ACHN (cell line): ENCODE results near the gene NKAIN4.
"Not testable (repeated sequence)": the region's sequence is repeated elsewhere in the genome, so short reads cannot be mapped to it uniquely, and the experiment has no call there.

Experiments
- DNase-seq: peaks from one replicate; pipeline ENCODE4 v3.0.0-alpha.2; 2015
- in situ Hi-C: cut with HindIII; loops from 2 replicates; pipeline ENCODE4 v1.10.0; 2017; ENCODE audit warnings: low sequenced_read_pairs, low pct_ligation_motif_present, low pct_unique_long_range_greater_than_20kb

Gene NKAIN4

DNA sequence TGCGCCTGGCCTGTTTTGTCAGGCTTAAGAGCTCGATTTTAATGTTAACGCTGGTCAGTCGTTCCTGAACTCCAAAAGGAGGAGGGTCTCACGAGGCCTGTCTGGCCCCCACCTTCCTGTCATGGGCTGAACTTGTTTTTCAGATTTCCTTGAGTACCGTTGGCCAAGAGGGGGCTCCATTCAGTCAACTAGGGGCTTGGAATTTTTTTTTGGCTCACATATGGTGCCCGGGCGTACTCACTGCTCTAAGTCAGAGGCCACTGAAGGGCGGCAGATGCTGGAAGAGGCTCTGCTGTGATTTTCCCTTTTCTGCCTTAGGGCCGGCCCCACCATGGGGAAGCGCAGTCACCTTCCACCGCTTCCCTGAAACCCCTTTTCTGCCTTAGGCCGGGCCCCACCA lies 25.5 kb downstream of the NKAIN4 start:
- DNase-seq, result no peak
- in situ Hi-C loops, result no loop called here

DNA sequence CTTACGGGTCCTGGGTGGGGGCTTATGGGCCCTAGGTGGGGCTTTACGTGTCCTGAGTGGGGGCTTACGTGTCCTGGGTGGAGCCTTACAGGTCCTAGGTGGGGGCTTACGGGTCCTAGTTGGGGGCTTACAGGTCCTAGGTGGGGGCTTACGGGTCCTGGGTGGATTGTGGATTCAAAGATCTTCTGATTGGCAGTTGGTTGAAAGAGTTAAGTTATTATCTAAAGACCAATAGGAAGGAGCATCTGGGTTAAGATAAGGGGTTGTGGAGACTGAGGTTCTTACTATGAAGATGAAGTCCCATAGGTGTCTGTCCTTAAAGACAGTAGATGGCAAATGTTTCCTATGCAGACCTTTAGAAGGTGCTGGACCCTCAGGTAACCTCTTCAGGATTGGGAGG lies 27.0 kb downstream of the NKAIN4 start:
- in situ Hi-C loops, result no loop called here
- DNase-seq, result no peak

DNA sequence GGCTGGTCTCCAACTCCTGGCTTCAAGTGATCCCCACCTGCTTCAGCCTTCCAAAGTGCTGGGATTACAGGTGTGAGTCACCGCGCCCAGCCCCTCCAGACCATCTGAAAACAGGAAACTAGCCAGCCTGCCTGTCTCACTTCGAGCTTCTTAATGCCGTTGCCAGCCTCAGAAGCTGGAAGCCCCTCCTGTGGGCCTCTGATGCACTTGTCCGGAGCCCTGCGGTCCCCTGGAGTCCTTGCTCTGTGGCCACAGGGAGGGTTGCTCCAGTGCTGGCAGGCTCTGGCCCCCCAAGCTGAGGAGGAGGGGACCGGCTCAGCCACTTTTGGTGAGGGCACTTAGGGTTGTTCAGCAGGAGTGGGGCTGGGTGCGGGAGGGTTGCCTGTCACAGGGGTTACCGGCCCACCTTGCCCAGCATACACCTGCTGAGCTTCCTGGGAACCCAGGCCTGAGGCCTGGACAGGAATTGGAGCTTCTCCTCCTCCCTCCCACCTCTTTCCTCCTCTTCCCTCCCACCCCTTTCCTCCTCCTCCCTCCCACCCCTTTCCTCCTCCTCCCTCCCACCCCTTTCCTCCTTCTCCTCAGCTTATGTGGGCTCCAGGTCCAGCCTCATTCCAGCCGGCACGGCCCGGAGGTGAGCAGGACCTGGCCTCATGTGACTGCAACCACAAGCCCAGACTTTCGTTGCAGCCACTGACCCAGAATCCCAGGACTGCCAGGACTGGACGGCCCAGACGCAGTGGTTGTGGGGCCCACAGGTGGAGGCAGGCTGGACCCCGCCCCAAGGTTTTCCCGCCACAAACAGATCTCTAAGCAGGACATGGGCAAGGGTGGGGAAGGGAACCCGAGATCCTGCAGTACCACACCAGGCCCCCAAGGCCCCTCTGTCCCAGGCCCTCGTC lies 28.0 kb downstream of the NKAIN4 start:
- in situ Hi-C loops, result no loop called here
- no peak for DNase-seq

DNA sequence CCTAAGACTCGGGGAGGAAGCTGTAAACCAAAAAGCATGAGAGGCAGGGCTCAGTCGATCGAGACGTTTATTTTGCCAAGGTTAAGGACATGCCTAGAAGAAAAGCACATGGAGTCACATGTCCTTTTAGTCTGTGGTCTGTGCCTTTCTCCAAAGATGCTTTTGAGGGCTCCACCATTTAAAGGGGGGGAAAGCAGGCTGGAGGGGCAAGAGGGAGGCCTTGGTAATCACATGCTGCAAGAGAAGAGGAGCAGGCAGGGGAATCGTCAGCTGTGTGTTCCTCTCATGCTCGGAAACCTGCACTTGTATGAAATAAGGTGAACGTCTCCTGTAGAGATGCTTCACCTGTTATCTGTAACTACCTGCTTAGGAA lies 29.2 kb downstream of the NKAIN4 start:
- in situ Hi-C loops, result no loop called here

DNA sequence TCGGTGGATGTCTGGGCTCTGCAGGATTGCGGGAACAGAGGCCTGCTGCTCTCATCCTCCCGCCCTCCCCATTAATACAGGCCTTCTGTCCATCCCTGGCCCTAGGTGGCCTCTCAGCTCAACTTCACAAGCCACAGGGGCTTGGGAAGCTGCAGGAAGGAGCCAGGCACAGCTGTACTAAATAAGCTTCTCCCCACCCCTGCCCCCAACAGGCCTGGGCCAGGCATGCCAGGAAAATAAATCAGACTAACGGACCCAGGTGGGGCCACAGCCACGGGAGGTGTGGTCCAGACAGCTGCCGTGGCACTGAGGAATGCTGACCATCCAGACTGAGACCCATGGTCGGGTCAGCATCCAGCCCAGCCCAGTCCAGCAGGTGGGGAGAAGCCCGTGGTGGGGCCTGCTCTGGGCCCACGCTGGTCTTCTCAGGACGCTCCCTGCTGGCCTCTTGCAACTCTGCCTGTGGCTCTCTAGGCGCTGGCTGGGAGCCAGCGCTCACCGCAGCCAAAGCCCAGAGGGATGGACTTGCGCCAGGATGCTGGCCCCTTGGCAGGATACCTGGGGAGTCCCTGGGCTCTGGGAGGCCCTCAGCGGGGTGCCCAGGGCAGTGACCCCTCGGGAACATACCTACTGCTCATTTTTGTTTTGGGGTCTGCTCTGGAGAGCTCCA lies 29.7 kb downstream of the NKAIN4 start:
- DNase-seq, result peak; percentile 82

More for the DNA sequence above, 29.2 kb downstream of the NKAIN4 start:
- no peak for DNase-seq

DNA sequence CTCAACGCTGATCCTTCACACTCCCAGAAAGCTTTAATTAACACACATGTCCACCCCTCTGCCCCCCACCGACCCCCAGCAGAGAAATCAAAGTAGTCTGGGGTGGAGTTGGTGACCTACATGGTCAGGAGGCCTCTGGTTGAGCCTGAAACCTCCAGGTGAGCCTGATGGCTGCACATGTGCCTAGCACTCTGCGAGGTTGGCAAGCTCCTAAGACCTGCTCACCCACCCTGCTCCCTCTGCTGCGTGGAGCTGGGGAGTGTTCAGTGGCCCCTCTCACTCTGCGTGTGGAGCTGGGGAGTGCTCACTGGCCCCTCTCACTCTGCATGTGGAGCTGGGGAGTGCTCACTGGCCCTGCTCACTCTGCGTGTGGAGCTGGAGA lies 30.4 kb downstream of the NKAIN4 start:
- no peak for DNase-seq
- in situ Hi-C loops, result loop anchor here (5.0 kb wide), 1 partner anchor 53 kb away; no protein-coding TSS in a partner anchor

More for the DNA sequence above, 29.7 kb downstream of the NKAIN4 start:
- in situ Hi-C loops, result loop anchor here (5.0 kb wide), 1 partner anchor 53 kb away; no protein-coding TSS in a partner anchor

DNA sequence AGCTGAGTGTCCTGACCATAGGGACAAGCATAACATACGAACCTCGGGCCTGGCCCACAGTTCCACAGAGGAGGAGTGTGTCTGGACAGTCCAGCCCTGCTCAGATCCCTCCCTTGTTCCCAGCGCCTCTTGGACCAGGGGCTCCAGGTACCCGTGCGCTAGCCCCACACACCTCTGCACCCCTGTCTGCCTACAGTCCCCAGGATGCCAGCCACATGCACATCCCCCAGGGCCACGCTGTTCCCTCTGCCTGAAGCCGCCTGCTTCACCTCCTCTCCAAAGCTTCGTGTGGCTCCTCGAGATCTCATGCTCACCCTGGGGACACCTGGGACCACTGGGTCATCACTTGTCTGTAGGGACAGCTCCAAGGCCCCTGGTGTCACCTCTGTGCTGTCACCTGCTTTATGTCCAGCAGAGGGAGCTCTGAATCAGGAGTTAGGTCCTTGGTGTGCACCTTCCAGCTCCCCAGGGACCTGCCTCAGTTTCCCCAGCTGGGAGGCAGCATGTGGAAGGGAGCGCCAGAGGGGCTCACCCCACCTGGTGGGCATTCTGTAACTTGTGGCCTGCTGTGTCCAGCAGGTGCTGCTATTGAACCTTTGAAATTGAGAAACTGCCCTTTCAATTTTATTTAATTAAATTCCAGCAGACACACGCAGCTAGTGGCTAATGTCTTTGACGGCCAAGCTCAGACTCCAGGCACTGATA lies 31.0 kb downstream of the NKAIN4 start:
- in situ Hi-C loops, result loop anchor here (5.0 kb wide), 1 partner anchor 54 kb away; no protein-coding TSS in a partner anchor
- peak; percentile 51 for DNase-seq

DNA sequence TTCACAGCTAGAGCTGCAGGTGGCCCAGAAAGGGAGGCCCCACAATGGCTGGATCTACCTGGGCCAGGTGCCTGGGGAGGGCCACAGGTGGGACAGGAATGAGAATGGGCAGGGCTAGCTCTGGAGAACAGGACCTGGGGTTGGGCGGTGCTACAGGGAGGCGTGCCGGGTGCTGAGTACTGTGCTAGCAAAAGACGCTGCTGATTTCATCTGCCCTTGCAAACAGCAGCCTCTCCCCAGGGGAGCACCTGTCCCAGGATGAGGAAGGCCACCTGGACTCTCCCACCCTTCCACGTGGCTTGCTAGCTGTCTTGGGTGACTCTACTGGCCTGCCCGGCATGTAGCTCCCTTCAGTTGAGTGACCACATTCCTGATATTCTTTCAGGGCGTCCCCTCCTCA lies 31.7 kb downstream of the NKAIN4 start:
- DNase-seq, result no peak

DNA sequence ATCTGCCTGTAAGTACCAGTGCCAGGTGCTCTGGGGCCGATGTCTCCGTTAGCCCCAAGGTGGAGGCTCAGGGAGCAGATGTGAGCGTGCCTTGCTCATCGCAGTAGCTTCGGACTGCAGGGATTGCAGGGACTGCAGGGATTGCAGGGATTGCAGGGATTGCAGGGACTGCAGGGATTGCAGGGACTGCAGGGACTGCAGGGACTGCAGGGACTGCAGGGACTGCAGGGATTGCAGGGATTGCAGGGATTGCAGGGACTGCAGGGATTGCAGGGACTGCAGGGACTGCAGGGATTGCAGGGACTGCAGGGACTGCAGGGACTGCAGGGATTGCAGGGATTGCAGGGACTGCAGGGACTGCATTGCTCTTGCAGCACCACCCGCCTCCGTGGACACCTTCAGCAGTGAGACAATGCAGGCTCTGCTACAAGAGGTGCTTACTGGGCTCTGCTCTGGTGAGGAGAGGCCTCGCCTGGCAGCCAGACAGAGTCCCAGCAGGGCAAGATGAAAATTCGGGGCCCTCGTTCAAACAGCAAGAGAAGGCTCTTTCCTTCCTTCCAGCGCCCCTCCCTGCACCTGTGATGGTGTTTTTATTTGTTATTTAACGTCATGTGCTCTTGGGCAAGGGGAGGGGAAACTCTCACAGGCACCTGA lies 32.7 kb downstream of the NKAIN4 start:
- in situ Hi-C loops, result loop anchor here (5.0 kb wide), 1 partner anchor 56 kb away; no protein-coding TSS in a partner anchor
- DNase-seq, result not testable (repeated sequence)

More for the DNA sequence above, 31.7 kb downstream of the NKAIN4 start:
- in situ Hi-C loops, result loop anchor here (5.0 kb wide), 1 partner anchor 55 kb away; no protein-coding TSS in a partner anchor

DNA sequence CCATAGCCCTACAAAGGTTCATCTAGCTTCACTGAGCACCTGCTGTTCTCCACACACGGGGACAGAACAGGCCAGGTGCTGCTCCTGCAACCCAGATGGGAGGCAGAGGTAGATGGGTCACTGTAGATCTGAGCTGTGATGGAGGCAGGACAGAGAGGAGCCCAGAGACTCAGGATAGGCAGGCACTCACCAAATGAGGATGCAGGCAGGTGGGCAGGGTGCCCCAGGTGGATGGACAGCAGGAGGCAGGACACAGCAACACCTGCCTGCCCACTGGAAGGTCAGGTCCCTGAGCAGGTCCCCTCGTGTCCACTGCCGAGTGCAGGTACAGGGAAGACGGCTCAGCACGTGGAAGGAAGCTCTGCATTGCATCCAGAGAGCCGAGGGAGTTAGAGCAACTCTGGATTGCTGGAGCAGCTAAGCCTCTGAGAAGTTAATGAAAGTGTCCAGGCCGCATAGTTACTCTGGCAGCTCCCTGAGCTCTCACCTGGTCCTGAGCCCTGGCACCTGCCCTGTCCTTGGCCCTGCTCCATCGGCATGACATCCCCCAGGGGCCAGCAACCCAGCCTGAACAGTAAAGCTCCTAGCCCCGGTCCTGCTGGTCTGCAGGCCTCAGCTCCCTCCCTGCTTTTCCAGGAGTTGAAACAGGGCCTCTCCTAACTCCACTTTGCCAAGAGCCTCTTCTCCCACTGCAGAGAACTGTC lies 33.4 kb downstream of the NKAIN4 start:
- no peak for DNase-seq
- in situ Hi-C loops, result loop anchor here (5.0 kb wide), 1 partner anchor 56 kb away; no protein-coding TSS in a partner anchor

DNA sequence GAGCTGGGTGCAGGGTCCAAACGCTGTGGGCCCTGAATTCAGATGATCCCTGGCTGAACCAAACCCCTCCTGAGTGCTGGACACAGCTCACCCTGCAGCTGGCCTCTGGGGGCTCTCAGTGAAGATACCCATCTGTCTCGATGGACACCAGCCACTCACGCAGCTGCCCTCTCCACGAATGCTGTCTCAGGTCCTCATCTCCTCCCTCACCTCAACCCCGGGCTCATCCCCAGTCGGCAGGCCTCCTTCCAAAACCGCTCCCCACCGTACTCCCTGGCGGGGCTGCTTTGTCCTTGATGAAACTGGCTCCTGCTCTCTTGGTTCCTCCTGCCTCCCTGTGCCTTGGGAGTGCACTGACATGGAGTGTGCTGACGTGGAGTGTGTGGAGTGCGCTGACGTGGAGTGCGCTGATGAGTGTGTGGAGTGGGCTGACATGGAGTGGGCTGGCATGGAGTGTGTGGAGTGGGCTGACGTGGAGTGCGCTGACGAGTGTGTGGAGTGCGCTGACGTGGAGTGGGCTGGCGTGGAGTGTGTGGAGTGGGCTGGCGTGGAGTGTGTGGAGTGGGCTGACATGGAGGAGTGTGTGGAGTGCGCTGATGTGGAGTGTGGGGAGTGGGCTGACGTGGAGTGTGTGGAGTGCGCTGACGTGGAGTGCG lies 34.3 kb downstream of the NKAIN4 start:
- DNase-seq, result no peak
- in situ Hi-C loops, result loop anchor here (5.0 kb wide), 1 partner anchor 57 kb away; no protein-coding TSS in a partner anchor

DNA sequence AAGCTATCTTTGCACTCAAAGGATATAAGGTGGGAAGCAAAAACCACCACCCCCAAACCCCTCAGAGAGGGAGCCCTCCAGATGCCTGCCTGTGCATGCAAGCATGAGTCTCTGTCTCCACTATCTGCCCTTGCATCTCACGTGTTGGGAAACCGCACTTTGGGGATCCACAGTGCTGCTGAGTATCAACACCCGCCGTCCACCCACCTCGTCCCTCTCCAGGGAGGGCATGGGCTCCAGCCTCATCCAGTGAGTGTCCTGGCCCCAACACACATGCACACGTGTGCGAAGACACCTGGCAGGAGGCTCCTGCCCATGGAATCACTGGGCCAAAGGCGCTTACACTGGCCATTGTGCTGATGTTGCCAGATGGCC lies 34.8 kb downstream of the NKAIN4 start:
- DNase-seq, result no peak
- in situ Hi-C loops, result no loop called here

DNA sequence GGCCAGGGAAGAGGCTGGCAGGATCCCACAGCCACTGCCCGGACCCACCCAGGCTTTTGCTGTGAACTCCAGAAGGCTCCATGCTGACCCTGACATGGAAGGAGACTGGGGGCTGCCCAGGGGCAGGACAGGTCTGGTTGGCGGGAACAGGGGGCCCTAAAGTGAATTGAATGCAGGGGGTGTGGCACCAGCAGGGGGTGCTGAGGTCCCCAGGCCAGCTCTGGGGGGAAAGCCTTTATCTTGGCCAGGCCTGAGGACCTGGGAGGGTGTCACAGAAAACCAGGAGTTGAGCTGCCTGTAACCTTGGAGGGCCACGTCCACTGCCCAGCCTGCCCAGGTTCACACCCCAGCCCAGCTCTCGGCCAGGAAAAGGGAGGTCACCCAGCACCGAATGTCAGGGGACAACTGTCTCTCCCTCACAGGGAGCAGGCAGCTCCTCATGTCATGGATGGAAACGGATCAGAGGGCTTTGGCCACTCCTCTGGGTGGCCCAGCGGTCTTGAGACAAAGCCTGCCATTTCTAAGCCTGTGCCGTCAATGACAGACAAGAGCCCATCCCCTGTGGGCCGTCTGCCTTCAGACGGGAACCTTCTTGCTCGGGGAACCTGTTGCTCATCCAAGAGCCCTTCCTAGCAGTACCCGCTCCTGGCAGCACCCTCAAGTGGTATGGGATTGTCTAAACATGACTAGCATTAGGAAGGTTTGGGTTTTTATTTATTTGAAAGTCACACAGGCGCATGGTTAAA lies 35.4 kb downstream of the NKAIN4 start:
- DNase-seq, result no peak
- in situ Hi-C loops, result no loop called here

DNA sequence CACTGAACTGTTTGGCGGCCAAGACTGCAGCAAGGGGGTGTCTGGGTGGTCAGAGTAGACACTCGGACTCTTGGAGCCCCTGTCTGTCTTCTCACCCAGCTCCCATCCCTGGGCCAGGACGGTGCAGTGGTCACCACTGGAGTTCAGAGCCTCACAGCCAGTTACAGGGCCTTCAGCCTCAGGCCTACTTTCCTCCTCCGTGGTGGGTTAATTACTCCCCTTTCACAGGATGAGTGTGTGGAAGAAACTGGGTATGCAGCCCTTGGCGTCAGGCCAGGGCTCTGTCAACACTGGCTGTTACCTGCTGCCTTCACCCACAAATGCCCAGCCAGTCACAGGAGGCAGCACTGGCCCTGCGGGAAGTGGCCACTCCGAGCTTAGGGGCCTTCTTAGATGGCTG lies 36.6 kb downstream of the NKAIN4 start:
- no peak for DNase-seq
- in situ Hi-C loops, result no loop called here

DNA sequence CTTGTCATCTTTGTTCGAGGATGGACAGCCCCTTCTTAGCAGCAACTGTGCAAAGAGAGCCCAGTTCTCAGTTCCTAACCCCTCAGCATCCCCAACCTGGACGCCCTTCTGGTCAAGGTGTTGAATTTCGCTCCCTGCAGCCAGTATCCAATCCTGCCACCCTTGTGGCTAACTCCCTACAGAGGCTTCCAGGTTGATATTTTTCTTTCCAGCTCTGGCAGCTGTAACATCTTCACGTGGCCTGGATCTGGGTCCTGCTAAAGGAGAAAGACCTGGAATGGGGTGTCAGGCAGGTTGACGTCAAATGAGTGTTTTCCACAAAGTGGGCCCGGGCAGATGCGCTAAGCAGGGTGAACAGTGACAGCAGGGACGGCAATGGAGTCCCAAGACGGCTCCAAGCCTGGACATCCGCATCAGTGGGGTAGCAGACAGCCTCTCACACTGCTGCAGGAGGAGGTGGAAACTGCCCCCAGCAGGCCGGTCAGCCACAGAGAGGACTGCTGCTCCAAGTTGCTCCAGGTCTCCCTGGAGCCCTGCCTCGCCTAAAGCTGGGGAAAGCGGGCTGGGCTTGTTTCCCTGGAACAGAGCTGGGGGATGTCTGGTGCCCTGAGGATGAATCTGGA lies 37.3 kb downstream of the NKAIN4 start:
- in situ Hi-C loops, result no loop called here
- DNase-seq, result no peak

DNA sequence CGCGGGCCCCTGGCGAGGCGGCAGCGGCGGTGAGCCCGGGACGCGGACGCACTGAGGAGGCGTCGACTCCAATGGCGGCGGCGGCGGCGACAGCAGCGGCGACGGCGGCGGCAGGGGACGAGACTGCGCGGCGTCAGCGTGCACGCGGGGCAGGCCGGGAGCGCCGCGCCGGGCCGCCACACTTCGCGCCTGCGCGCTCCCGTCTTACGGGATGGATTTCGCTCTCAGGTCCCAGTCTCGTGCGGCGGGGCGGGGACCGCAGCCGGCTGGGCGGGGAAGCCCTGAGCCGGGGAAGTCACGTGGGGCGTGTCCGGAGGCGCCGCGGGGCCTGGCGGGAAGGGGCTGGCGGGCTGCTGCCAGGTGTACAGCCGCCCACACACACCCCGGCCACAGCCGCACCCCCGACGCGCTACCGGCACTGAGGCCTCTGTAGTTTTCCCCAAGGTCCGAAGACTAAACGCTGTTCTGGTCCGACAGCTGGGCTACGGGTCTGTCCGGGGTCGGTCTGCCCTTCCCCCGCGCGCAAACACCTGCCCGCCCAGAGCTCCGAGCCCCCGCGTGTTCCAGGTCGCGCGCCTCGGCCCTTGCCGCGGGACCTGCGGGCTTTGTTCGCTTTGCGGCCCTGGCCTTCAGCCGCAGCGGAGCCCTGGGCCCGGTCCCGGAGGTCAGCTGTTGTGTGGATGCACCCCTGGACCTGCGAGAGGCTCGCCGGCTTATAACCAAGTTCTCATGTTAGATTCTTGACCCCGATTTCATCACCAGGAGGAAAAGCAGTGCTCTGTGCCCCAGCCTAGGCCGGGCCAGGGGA lies 38.0 kb downstream of the NKAIN4 start, which contains the start of gene YTHDF1:
Gene YTHDF1 (minus strand): TSS at position 91 of the 808 bp plus-strand sequence. CDS start 239 bp downstream, outside the sequence.
- in situ Hi-C loops, result no loop called here
- peak; percentile 90 for DNase-seq
